Amniotic stem cell (primary cell): ENCODE data around the gene PHOX2A.

Source experiments
- DNase-seq: peaks from one replicate; lab custom pipeline; 2025; lab: John Stamatoyannopoulos, UW

Gene PHOX2A

DNA sequence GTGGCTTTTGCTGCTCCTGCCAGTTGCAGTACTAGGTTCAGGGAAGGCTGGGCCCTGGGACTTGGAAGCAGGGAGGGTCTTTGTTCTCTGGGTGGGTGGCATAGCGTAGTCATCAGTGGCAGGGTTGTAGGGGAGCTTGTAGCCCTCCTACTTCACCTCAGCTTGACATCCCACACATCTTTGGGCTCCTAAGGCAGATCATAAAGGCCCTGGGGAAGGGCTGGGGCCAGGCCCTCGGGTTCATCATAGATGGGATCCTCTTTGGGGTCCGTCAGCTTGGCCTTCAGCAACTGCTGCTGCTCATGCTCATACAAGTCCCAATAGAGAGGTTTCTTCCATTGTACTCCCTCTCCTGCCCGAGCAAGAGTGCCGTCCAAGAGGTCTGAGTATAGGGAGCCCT, 6.0 kb upstream of the PHOX2A start:
- DNase-seq, result no peak

- no peak for DNase-seq
Observed at GRCh38 chr11:72247584-72247983, 3.6 kb upstream of the PHOX2A start.

GRCh38 chr11:72245263-72245816, 1.4 kb upstream of the PHOX2A start:
- DNase-seq, result no peak

DNA sequence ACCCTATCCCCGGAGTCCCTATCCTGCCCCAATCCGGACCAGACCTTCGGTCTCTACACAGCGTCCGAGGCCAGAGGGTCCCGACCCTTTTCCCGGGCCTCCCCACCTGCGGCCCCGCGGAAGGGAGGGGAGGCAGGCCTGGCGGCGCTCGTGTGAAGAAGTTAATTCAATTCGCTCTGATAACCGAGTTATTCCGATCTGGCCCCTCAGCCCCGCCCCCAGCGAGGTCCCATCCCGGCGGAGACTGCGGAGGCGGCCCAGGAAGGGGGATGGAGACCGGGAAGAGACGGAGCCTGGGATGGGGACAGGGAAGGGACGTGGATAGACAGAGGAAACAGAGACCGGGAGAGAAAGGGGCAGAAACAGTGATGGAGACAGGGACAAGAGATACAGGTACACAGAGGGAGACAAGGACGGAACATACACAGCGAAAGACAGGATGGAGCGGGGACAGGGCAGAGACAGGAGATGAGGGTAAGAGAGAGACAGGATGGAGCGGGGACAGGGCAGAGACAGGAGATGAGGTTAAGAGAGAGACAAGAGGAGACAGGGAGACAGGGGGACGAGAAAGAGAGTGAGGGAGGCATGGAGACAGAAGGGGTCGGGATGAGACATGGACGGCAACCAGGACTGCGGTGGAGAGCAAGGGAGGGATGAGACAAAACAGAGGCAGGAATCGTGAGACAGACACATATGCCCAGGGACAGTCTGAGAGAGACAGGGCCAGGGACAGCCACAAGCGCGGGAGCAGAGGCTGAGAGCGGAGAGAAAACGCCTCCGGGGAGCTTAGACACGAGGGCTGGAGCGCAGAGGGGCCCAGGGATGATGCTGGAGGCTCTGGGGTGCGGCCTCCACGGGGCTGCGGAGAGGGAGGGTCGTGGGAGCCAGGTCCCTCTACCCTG, 636 bp upstream of the PHOX2A start:
- no peak for DNase-seq

- DNase-seq, result no peak
Observed at GRCh38 chr11:72243173-72244059, 560 bp downstream of the PHOX2A start.

GRCh38 chr11:72242141-72242540, 1.8 kb downstream of the PHOX2A start:
- DNase-seq, result no peak

DNA sequence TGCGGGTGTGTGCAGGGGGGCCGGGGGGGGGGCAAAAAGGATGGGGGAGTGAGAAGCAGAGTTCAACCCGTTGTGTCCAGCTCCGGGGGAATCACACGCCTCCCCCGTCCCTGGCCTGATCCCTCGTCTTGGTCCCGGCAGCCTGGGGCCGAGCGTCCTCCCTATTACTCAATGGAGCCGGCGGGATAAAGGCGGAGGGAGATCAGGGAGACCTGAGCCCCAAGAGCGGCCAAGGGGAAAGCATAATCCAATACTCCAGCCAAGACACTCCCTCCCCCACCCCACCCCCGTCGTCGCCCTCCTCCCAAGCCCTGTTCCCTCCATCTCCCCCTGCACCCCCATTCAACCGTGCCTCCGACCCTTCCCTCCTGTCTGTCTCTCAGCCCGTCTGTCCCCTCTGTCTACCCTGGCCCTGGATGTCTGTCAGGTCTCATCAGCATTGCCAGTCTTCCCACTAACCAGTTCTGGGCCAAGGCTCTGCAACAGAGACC, 2.6 kb downstream of the PHOX2A start:
- DNase-seq, result no peak

DNA sequence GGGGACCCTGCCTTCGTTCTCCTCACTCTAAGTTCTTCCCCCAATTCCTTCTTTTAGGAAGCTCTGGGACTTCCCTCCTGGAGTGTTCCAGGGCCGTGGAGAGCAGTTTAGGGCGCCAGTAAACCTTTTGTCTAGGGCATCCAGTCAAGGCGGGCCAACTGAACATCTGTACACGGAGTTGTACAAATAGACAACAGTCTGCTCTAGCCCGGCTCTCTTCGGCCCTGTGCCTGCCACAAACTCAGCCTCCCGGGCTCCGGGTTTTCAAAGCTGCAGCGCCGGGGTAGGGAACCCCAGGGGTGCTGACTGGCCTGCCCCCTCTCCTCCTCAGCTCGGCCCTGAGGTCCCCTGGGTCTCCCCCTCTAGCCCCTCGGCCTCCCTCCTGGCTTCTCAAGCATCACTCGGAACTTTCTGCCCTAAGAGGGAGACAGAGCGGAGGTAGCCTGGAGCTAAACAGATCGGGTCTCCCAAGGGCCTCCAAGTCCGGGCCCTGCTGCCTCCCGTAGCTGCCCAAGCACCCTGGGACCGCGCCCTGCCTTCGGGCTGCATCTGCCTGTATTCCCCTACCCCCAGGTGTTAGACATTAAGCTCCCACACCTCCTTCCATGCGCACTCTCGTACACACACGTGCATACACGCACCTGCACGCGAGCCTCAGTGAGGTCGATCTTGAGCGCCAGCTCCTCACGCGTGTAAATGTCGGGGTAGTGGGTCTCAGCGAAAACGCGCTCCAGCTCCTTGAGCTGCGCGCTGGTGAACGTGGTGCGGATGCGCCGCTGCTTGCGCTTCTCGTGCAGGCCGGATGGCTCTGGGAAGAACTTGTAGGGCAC, 3.3 kb downstream of the PHOX2A start:
- no peak for DNase-seq

DNA sequence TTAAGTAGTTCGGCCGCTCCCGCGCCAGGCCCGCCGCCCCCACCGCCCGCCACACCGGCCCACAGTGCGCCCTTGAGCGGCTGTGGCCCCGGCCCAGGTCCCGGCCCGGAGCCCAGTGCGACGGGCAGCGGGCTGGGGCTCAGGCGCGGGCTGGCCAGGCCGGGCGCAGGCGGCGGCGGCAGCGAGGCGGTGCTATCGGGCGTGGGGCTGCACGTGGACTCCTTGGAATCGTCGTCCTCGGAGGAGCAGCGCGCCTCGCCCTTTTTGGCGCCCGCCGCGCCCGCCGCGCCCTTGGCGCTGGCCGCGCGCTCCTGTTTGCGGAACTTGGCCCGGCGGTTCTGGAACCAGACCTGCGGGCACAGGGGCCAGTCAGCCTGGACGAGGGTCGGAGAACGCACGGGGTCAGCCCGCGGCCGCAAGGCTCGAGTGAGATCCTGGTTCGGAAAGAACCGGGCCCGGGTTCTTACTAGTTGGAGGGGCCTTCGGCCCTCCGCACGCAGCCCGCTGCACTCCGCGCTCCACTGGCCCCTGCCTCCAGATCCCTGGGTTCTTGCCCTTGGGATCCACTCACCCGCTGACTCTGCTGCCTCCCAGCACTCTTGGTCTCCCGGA, 4.0 kb downstream of the PHOX2A start:
- no peak for DNase-seq

- no peak for DNase-seq
Observed at GRCh38 chr11:72239313-72239848, 4.6 kb downstream of the PHOX2A start.

DNA sequence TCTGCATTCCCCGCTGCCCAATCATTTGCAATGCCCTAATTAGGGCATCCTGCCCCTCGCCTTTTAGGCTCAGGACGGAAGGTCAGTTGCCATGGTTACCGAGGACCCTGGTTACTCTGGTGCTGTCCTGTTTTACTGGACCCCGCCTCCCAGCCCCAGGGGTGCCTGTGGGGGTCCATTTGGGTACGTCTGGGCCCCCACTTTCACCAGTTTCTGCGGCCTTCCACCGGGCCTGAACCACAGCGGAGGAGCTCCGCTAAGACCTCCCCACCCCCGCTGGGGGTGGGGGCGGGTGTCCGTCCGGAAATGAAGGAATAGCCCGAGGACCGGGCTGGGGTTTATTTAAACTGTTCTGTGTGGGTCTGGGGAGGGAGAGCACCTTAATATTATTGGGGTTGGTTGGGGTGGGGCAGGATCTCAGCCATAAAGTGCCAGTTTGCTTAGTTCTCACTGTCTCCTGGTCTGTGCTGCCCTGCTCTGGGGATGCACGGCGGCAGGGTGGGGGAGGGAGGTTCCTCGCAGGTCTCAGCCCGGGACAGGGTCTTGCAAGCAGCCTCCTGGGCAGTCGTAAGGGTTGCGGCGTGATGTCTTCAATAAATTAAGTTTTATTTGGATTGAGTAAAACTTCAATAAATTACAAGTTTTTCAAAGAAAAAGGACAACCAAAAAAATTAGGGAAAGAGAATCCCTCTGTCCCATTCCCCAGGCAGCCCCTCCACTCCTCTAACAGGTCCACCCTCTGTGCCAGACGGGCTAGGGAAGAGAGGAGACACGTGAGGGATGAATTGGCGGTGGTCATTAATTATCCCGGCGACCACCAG, 5.3 kb downstream of the PHOX2A start:
- DNase-seq, result no peak

GRCh38 chr11:72238040-72238450, 5.9 kb downstream of the PHOX2A start:
- no peak for DNase-seq

DNA sequence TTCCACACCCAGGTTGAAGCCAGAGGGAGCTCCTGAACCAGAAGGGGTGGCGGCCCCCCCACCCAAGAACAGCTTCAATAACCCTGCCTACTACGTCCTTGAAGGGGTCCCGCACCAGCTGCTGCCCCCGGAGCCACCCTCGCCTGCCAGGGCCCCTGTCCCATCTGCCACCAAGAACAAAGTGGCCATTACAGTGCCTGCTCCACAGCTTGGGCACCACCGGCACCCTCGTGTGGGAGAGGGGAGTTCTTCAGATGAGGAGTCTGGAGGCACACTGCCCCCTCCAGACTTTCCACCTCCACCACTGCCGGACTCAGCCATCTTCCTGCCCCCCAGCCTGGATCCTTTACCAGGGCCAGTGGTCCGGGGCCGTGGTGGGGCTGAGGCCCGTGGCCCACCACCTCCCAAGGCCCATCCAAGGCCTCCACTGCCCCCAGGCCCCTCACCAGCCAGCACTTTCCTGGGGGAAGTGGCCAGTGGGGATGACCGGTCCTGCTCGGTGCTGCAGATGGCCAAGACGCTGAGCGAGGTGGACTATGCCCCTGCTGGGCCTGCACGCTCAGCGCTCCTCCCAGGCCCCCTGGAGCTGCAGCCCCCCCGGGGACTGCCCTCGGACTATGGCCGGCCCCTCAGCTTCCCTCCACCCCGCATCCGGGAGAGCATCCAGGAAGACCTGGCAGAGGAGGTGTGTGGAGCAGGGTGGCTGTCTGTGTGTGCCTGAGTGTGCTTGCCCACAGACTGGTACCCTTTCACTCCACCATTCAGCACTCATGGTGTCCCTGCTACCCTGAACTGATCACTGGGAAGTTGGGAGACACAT, 6.7 kb downstream of the PHOX2A start:
- no peak for DNase-seq

DNA sequence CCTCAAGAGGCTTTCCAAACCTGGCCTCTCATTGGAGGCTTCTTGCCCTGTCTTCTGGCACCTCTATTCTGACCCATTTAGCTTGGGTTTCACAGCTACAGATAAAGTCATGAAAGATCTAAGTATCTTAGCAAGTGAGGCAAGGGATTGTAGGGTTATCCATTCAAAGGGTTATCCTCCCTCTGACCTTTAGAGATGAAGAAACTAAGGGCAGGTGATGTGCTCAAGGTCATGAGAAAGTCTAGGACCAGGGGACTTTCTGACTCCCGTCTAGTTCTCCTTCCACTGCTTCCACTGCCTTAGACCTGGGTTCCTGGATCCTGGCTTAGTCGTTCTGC, 7.2 kb downstream of the PHOX2A start:
- DNase-seq, result no peak

DNA sequence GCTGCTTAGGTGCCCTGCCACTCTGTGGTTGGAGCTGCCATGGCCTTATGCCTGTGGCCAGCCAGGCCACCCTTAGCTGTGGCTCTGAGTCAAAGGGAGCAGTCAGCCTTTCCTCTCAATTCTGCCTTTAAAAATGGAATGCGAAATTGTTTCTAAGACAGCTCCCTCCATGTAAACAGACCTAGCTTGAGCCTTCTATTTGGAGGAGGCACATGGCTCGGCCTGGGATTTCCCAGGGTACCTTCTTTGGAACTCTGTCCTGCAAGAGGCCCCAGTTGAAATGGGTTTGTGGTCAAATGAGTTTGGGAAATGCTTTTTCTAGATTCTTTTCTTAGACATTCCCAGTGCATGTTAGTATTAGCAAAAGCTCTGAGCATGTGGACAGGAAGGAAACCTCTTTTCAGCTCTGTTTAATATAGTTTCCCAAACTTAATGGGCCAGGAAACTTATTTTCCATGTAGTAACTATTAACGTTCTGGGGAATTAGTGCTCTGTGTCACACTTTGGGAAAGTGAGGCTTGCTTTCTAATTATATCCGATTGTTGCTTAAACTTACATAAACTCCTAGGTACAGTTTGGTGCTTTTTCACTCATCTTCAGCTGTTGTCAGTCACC, 7.8 kb downstream of the PHOX2A start:
- DNase-seq, result no peak

GRCh38 chr11:72235351-72236057, 8.5 kb downstream of the PHOX2A start:
- no peak for DNase-seq

GRCh38 chr11:72234920-72235319, 9.1 kb downstream of the PHOX2A start:
- no peak for DNase-seq

DNA sequence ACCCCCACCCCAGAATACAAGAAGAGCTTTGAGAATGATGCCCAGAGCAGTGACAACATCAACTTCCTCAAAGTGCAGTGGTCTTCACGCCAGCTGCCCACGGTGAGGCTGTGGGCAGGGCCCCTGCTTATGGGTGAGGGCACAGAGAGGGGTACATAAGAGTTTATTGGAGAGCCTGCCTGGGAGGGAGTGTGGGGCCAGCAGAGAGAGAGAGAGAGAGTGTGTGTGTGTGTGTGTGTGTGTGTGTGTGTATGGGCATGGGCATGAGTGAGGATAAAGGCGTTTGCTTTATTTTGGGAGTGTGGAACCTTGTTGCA, 9.5 kb downstream of the PHOX2A start:
- no peak for DNase-seq
